Transverse colon (tissue), 4 donors: Measurements from ENCODE around the gene APOB. TPM values are rescaled to one million over a fixed set of nuclear protein-coding genes. Genes with fewer than 3 reads are reported as not detected.

Source experiments
- DNase-seq: peaks from one replicate; pipeline ENCODE4 v3.0.0-alpha.2; 2019
- H3K27ac ChIP-seq, 4 donors: fragments of 200-600 bp; sonication (generic); 2 replicates each; pipeline ENCODE4 v1.5.1; 2016 to 2018; ENCODE audit warnings: inconsistent platforms in 4 of 4
- H3K27me3 ChIP-seq: fragments of 200-600 bp; sonication (generic); 2 replicates; pipeline ENCODE4 v1.5.1; 2017; ENCODE audit warnings: inconsistent platforms
- H3K36me3 ChIP-seq, 4 donors: fragments of 200-600 bp; sonication (generic); 2 replicates each; pipeline ENCODE4 v1.5.1; 2017 to 2019; ENCODE audit warnings: inconsistent platforms in 4 of 4
- H3K4me1 ChIP-seq, 4 donors: fragments of 200-600 bp; sonication (generic); 2 replicates each; pipeline ENCODE4 v1.5.1; 2017 to 2020; ENCODE audit warnings: inconsistent platforms in 4 of 4
- H3K4me3 ChIP-seq, 4 donors: fragments of 200-600 bp; sonication (generic); 1 replicate in 1 of 4; 2 replicates in 3 of 4; pipeline versions ENCODE4 v1.5.1 to v1.6.1; 2017 to 2019; ENCODE audit warnings: inconsistent platforms in 4 of 4
- H3K9me3 ChIP-seq, 2 donors: fragments of 200-600 bp; sonication (generic); 2 replicates each; pipeline ENCODE4 v1.5.1; 2017 to 2019; ENCODE audit warnings: inconsistent platforms in 2 of 2
- CTCF ChIP-seq, 5 experiments: fragments of 200-600 bp in 3 of 5; fragments of 450-650 bp in 2 of 5; sonication (generic) in 3 of 5; IDR thresholded peaks; 1 replicate in 2 of 5; 2 replicates in 3 of 5; pipeline ENCODE4 v1.5.1; 2016 to 2017; ENCODE audit warnings: antibody characterized with exemption in 5 of 5, inconsistent platforms in 3 of 5, mild to moderate bottlenecking in 2 of 5, moderate library complexity in 1 of 5
- EP300 ChIP-seq: sonication (generic); formaldehyde crosslinking; IDR thresholded peaks from one replicate; pipeline ENCODE4 v1.6.1; 2017; ENCODE audit warnings: antibody characterized with exemption, low read depth
- POLR2A ChIP-seq: fragments of 450-650 bp; IDR thresholded peaks from one replicate; pipeline ENCODE4 v1.6.1; 2016; ENCODE audit warnings: antibody characterized with exemption, mild to moderate bottlenecking, moderate library complexity
- POLR2AphosphoS5 ChIP-seq, 3 donors: sonication (generic); formaldehyde crosslinking; IDR thresholded peaks; one replicate each; pipeline ENCODE4 v1.6.1; 2016; ENCODE audit warnings: antibody characterized with exemption in 3 of 3
- WGBS, 2 donors: methylation state at CpG; one replicate each; pipeline ENCODE4 v1.1.5; 2018; ENCODE audit warnings: low coverage in 1 of 2; 5-methylcytosine and 5-hydroxymethylcytosine counted together
- in situ Hi-C, 4 donors: fragments of 200-750 bp; cut with MboI; loops; one replicate each; pipeline versions ENCODE4 v1.15.0 to v1.15.1; 2017; ENCODE audit warnings: low sequenced_read_pairs in 3 of 4, low pct_ligation_motif_present in 1 of 4, low pct_unique_long_range_greater_than_20kb in 1 of 4
- intact Hi-C: fragments of 100-400 bp; cut with DNase I; formaldehyde crosslinking; loops from one replicate; pipeline ENCODE4 v1.15.1; 2023; ENCODE audit warnings: low total_unique reads
- total RNA-seq, 4 donors: library from RNA; depleted of rRNA; stranded (reverse); fragments of >200 nt; gene quantifications; one replicate each; pipeline ENCODE4 v1.1.0, GENCODE V29; 2016

Gene APOB
- total RNA-seq, 4 donors from 2014 or later = 0.55 to 0.95 (median 0.67) TPM

GRCh38 chr2:20963867-20964266, 80.0 kb downstream of the APOB start:
- Histone ChIP-seq H3K4me3 (no peak overlapping the region), H3K27me3 (peaks cover 8% of the 10 kb centered on the region), H3K27ac (no peak overlapping the region), H3K9me3 (no peaks in the 10 kb centered on the region), H3K4me1 (no peaks in the 10 kb centered on the region), H3K36me3 (no peaks in the 10 kb centered on the region)
- TF ChIP-seq POLR2A = no peak
- no peak for TF ChIP-seq POLR2AphosphoS5 (IDR thresholded peaks at IDR 0.05)
- no peak for TF ChIP-seq CTCF (IDR thresholded peaks at IDR 0.05)
- TF ChIP-seq EP300 = no peak
- in situ Hi-C loops = loop anchor here (5.0 to 25.0 kb wide), 3 partner anchors 299 to 577 kb away; partner anchors contain the start of gene GDF7 (in 2 of the 4)
- WGBS, 2 donors = 90% methylated on average over 2 of the region's 2 CpGs; no CpG with 5 or more reads in 1 of the 2 donors
- DNase-seq = no peak
- intact Hi-C loops = loop anchor here (1.0 to 10.0 kb wide), 2 partner anchors 139 to 305 kb away; partner anchors contain the start of gene LDAH

DNA sequence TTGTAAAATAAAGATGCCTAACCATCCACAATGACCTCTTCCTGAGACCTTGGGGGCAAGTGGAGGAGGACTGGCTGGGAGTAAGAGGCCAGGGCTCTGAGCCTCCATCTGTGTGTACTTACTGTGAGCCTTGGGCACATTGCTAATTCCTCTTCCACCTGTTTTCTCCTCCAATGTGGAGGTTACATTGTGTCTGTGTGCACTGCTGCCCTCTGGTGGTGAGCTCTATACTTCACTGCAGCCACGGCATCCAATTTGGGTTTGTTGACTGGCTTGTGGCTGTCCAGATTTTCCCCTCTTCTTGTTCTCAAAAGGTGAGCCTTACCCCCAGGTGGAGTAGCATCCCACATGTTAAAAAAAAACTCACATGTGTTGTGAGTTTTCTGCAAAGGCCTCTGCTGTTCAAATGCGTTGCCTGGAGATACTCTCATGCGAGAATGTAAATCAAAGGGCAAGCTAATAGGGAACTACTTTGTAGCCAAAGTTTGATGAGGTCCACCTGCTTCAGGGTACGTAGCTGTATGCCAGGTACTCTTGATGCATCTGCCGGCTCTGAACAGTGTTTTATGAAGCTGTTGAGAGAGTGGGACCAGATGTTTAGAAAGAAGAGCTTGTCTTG, 80.8 kb downstream of the APOB start:
- Histone ChIP-seq H3K36me3 (no peaks in the 10 kb centered on the region), H3K9me3 (no peaks in the 10 kb centered on the region), H3K4me3 (no peak overlapping the region), H3K27me3 (peaks cover 8% of the 10 kb centered on the region), H3K27ac (no peak overlapping the region), H3K4me1 (no peaks in the 10 kb centered on the region)
- intact Hi-C loops (loop anchor here (1.0 to 10.0 kb wide), 2 partner anchors 138 to 304 kb away; partner anchors contain the start of gene LDAH), in situ Hi-C loops (loop anchor here (5.0 to 25.0 kb wide), 3 partner anchors 298 to 576 kb away; partner anchors contain the start of gene GDF7 (in 2 of the 4))
- peak; percentile 69 for DNase-seq
- WGBS, 2 donors = 28 to 36% methylated on average over 5 of the region's 5 CpGs
- TF ChIP-seq POLR2A = no peak
- TF ChIP-seq POLR2AphosphoS5 (IDR thresholded peaks at IDR 0.05) = no peak
- TF ChIP-seq CTCF (IDR thresholded peaks at IDR 0.05) = peak; percentile 82 to 87 (median 85)
- no peak for TF ChIP-seq EP300

- DNase-seq = no peak
- Histone ChIP-seq H3K27me3 (peaks cover 8% of the 10 kb centered on the region), H3K36me3 (no peaks in the 10 kb centered on the region), H3K27ac (peak overlapping the region in 3 of 4 donors; percentile 19 to 45 (median 37)), H3K4me3 (no peak overlapping the region), H3K4me1 (no peaks in the 10 kb centered on the region), H3K9me3 (no peaks in the 10 kb centered on the region)
- TF ChIP-seq EP300 (no peak), CTCF (IDR thresholded peaks at IDR 0.05) (no peak), POLR2A (no peak), POLR2AphosphoS5 (IDR thresholded peaks at IDR 0.05) (no peak)
- intact Hi-C loops (loop anchor here (10.0 kb wide), 1 partner anchor 137 kb away; the partner anchor contains the start of gene LDAH), in situ Hi-C loops (loop anchor here (5.0 to 25.0 kb wide), 3 partner anchors 297 to 575 kb away; partner anchors contain the start of gene GDF7 (in 2 of the 4))
- 0 to 52% methylated on average over 1 to 7 of the region's 7 CpGs for WGBS, 2 donors
Measured at GRCh38 chr2:20961858-20962257, 82.0 kb downstream of the APOB start.

DNA sequence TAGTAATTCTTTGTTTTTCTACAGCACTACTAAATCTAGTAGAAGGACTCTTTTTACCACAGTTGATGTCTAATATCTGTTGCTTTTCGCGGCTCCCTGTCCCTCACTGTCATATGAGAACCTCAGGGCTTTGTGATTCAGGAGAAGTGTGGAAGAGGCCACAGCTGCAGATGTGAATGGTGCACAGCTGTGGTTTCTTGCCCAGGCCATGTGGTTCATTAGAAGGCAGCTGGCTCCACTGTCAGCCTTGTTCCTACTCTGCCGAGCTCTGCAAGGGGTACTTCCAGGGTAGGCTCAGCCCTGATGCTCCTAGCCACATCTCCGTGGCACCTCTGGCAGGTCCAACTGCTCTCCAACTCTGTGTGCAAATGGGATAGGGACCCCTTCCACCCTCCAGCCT, 83.9 kb downstream of the APOB start:
- Histone ChIP-seq H3K4me3 (no peak overlapping the region), H3K4me1 (no peaks in the 10 kb centered on the region), H3K9me3 (no peaks in the 10 kb centered on the region), H3K27me3 (peaks cover 4% of the 10 kb centered on the region), H3K36me3 (no peaks in the 10 kb centered on the region), H3K27ac (no peak overlapping the region)
- intact Hi-C loops = loop anchor here (10.0 kb wide), 1 partner anchor 135 kb away; the partner anchor contains the start of gene LDAH
- 58 to 100% methylated on average over 2 to 4 of the region's 4 CpGs for WGBS, 2 donors
- TF ChIP-seq CTCF (IDR thresholded peaks at IDR 0.05) (no peak), EP300 (no peak), POLR2AphosphoS5 (IDR thresholded peaks at IDR 0.05) (no peak), POLR2A (no peak)
- DNase-seq = no peak
- in situ Hi-C loops = loop anchor here (5.0 to 25.0 kb wide), 3 partner anchors 295 to 573 kb away; partner anchors contain the start of gene GDF7 (in 2 of the 4)
